GM23338 (cell line): ENCODE data around the gene KRTAP5-4. TPM values are rescaled to one million over a fixed set of nuclear protein-coding genes. Genes with fewer than 3 reads are reported as not detected.

Experiments used
- ATAC-seq: fragments of 200-7000 bp; cut with Tn5 transposase; 3 replicates; pipeline ENCODE4 v1.9.1; 2020
- DNase-seq: peaks from one replicate; pipeline ENCODE4 v3.0.0-alpha.2; 2015; ENCODE audit warnings: low spot score
- H2AFZ ChIP-seq: fragments of 200-600 bp; sonication (generic); 2 replicates; pipeline ENCODE4 v1.8.0; 2016; ENCODE audit warnings: antibody characterized with exemption, mild to moderate bottlenecking, moderate library complexity
- H3F3A ChIP-seq: fragments of 200-600 bp; sonication (generic); replicated peaks from 2 replicates; pipeline ENCODE4 v1.8.0; 2017; ENCODE audit warnings: antibody characterized with exemption, mixed run types, low read depth
- H3K27ac ChIP-seq: fragments of 200-600 bp; sonication (generic); 2 replicates; pipeline ENCODE4 v1.6.1; 2016; ENCODE audit warnings: low read depth
- H3K27me3 ChIP-seq: fragments of 200-600 bp; sonication (generic); 2 replicates; pipeline ENCODE4 v1.8.0; 2016; ENCODE audit warnings: mild to moderate bottlenecking, mixed run types, moderate library complexity; ENCODE audit not compliant: insufficient read depth
- H3K36me3 ChIP-seq: fragments of 200-600 bp; sonication (generic); 2 replicates; pipeline ENCODE4 v1.8.0; 2016; ENCODE audit warnings: mild to moderate bottlenecking; ENCODE audit not compliant: insufficient read depth
- H3K4me1 ChIP-seq: fragments of 200-600 bp; sonication (generic); 2 replicates; pipeline ENCODE4 v1.8.0; 2016; ENCODE audit warnings: mild to moderate bottlenecking, moderate library complexity; ENCODE audit not compliant: insufficient read depth
- H3K4me2 ChIP-seq: fragments of 200-600 bp; sonication (generic); 2 replicates; pipeline ENCODE4 v1.7.1; 2017; ENCODE audit warnings: mixed run types
- H3K4me3 ChIP-seq: fragments of 200-600 bp; sonication (generic); 2 replicates; pipeline ENCODE4 v1.6.1; 2016; ENCODE audit warnings: mixed run types
- H3K79me2 ChIP-seq: fragments of 200-600 bp; sonication (generic); replicated peaks from 2 replicates; pipeline ENCODE4 v1.8.0; 2017; ENCODE audit warnings: mild to moderate bottlenecking; ENCODE audit not compliant: insufficient read depth
- H3K9me2 ChIP-seq: fragments of 200-600 bp; sonication (generic); 2 replicates; pipeline ENCODE4 v1.8.0; 2017; ENCODE audit not compliant: insufficient read depth
- H4K20me1 ChIP-seq: fragments of 200-600 bp; sonication (generic); replicated peaks from 2 replicates; pipeline ENCODE4 v1.8.0; 2017; ENCODE audit warnings: mild to moderate bottlenecking; ENCODE audit not compliant: insufficient read depth
- H3K27ac Mint-ChIP-seq: 2 replicates; pipeline ENCODE4 v1.8.0; 2020; ENCODE audit warnings: inconsistent platforms, mild to moderate bottlenecking, moderate library complexity, mixed read lengths
- H3K27me3 Mint-ChIP-seq: 3 replicates; pipeline ENCODE4 v1.8.0; 2022; ENCODE audit warnings: low read depth, mild to moderate bottlenecking, moderate library complexity, mixed read lengths, inconsistent platforms; ENCODE audit not compliant: insufficient read depth, poor library complexity
- H3K36me3 Mint-ChIP-seq: 3 replicates; pipeline ENCODE4 v1.8.0; 2021; ENCODE audit warnings: low read depth, mild to moderate bottlenecking, inconsistent platforms, moderate library complexity, mixed read lengths
- H3K4me1 Mint-ChIP-seq: 3 replicates; pipeline ENCODE4 v1.8.0; 2020; ENCODE audit warnings: mild to moderate bottlenecking, inconsistent platforms, mixed read lengths
- H3K4me3 Mint-ChIP-seq: 3 replicates; pipeline ENCODE4 v1.8.0; 2021; ENCODE audit warnings: moderate library complexity, mild to moderate bottlenecking, inconsistent platforms, mixed read lengths
- H3K9me3 Mint-ChIP-seq: 3 replicates; pipeline ENCODE4 v1.8.0; 2020; ENCODE audit warnings: moderate library complexity, mild to moderate bottlenecking, inconsistent platforms, mixed read lengths
- CREB1 ChIP-seq: fragments of 250-450 bp; sonication (Bioruptor Pico); IDR thresholded peaks from 2 replicates; pipeline ENCODE4 v1.5.0; 2020; ENCODE audit warnings: low read depth, mild to moderate bottlenecking, moderate library complexity
- CTCF ChIP-seq, 2 experiments: fragments of 200-600 bp in 1 of 2; sonication (generic) in 1 of 2; conservative IDR thresholded peaks; 2 replicates each; pipeline versions ENCODE4 v1.5.1 to v1.6.1; 2016 to 2017; ENCODE audit warnings: antibody characterized with exemption in 2 of 2, low read depth in 2 of 2, mild to moderate bottlenecking in 2 of 2, moderate library complexity in 1 of 2
- ETS1 ChIP-seq: IDR thresholded peaks from 2 replicates; pipeline ENCODE4 v1.6.1; 2016; ENCODE audit warnings: antibody characterized with exemption
- EZH2 ChIP-seq: fragments of 200-600 bp; sonication (generic); IDR thresholded peaks from one replicate; pipeline ENCODE4 v1.8.0; 2017; ENCODE audit warnings: antibody characterized with exemption, mild to moderate bottlenecking, low read depth; ENCODE audit not compliant: unreplicated experiment
- EZH2phosphoT487 ChIP-seq: fragments of 200-600 bp; sonication (generic); IDR thresholded peaks from one replicate; pipeline ENCODE4 v1.8.1; 2018; ENCODE audit warnings: antibody characterized with exemption; ENCODE audit not compliant: unreplicated experiment
- JUNB ChIP-seq: IDR thresholded peaks from one replicate; pipeline ENCODE4 v1.6.1; 2016; ENCODE audit warnings: antibody characterized with exemption; ENCODE audit not compliant: unreplicated experiment
- NANOG ChIP-seq: IDR thresholded peaks from 2 replicates; pipeline ENCODE4 v1.6.1; 2016; ENCODE audit warnings: antibody characterized with exemption, borderline replicate concordance
- POLR2AphosphoS5 ChIP-seq: IDR thresholded peaks from 2 replicates; pipeline ENCODE4 v1.6.1; 2016; ENCODE audit warnings: antibody characterized with exemption, low read depth
- REST ChIP-seq: IDR thresholded peaks from one replicate; pipeline ENCODE4 v1.6.1; 2018; ENCODE audit warnings: antibody characterized with exemption; ENCODE audit not compliant: unreplicated experiment
- STAT1 ChIP-seq: IDR thresholded peaks from one replicate; pipeline ENCODE4 v1.6.1; 2016; ENCODE audit warnings: antibody characterized with exemption; ENCODE audit not compliant: unreplicated experiment
- ZNF114 ChIP-seq: fragments of 250-450 bp; sonication (Bioruptor Pico); IDR thresholded peaks from 2 replicates; pipeline ENCODE4 v1.5.0; 2020; ENCODE audit warnings: mild to moderate bottlenecking, moderate library complexity
- ZNF331 ChIP-seq: fragments of 250-450 bp; sonication (Bioruptor Pico); IDR thresholded peaks from 2 replicates; pipeline ENCODE4 v1.5.0; 2020; ENCODE audit warnings: low read depth, mild to moderate bottlenecking, moderate library complexity
- ZNF462 ChIP-seq: fragments of 250-450 bp; sonication (Bioruptor Pico); IDR thresholded peaks from 2 replicates; pipeline ENCODE4 v1.5.0; 2020; ENCODE audit warnings: mild to moderate bottlenecking, moderate library complexity
- polyA plus RNA-seq: library from polyadenylated mRNA; unstranded; fragments of >200 nt; fragmentation: Nextera tagmentation; extraction: Ambion mirVana; gene quantifications from 2 replicates; pipeline ENCODE4 v1.2.1, GENCODE V29; 2016
- total RNA-seq: library from RNA; depleted of rRNA; stranded (reverse); fragments of >200 nt; shearing (Covaris generic); gene quantifications from 2 replicates; pipeline ENCODE4 v1.2.3, GENCODE V29; 2014

The KRTAP5-4 gene
- total and polyA plus RNA-seq, 2 experiments from 2014 or later: not detected

- no peak for DNase-seq
These were observed 15.7 kb upstream of the KRTAP5-4 start for GRCh38 chr11:1637628-1638027.

More at GRCh38 chr11:1637628-1638027, 15.7 kb upstream of the KRTAP5-4 start:
- Histone ChIP-seq H3K4me2 (no peak overlapping the region), H3K36me3 (no peaks in the 10 kb centered on the region), H2AFZ (no peak overlapping the region), H3K27me3 (no peaks in the 10 kb centered on the region), H4K20me1 (no peaks in the 10 kb centered on the region), H3K4me1 (0 out of 2 replicates have a peak, but pooled peaks cover 2% of the 10 kb centered on the region), H3K4me3 (no peak overlapping the region), H3F3A (no peaks in the 10 kb centered on the region), H3K9me2 (no peaks in the 10 kb centered on the region), H3K79me2 (no peaks in the 10 kb centered on the region), H3K27ac (no peak overlapping the region)
- Mint-ChIP-seq H3K9me3 (no peaks in the 10 kb centered on the region), H3K4me3 (no peak overlapping the region), H3K36me3 (no peaks in the 10 kb centered on the region), H3K27ac (no peak overlapping the region), H3K27me3 (peaks cover 13% of the 10 kb centered on the region), H3K4me1 (peaks cover 5% of the 10 kb centered on the region)
- TF ChIP-seq REST: no peak
- TF ChIP-seq EZH2phosphoT487: no peak
- no peak for TF ChIP-seq CREB1 (CRISPR knock-in tag)
- TF ChIP-seq STAT1: no peak
- no peak for TF ChIP-seq POLR2AphosphoS5
- TF ChIP-seq ZNF114 (CRISPR knock-in tag): no peak
- TF ChIP-seq ETS1: no peak
- TF ChIP-seq JUNB: no peak
- TF ChIP-seq ZNF462 (CRISPR knock-in tag): no peak
- no peak for TF ChIP-seq NANOG
- TF ChIP-seq CTCF (conservative IDR thresholded peaks at IDR 0.05; ENCODE audit: low read depth in 2 of 2): no peak
- no peak for TF ChIP-seq EZH2
- no peak for TF ChIP-seq ZNF331 (CRISPR knock-in tag)
- ATAC-seq: no peak
